Vagina (tissue), 2 donors: ENCODE data around the gene ASB7. TPM values are rescaled to one million over a fixed set of nuclear protein-coding genes. Genes with fewer than 3 reads are reported as not detected.

Experiments
- DNase-seq, 2 donors: peaks; one replicate each; pipeline ENCODE4 v3.0.0-alpha.2; 2017; ENCODE audit errors: extremely low spot score in 2 of 2
- H3K27ac ChIP-seq: fragments of 200-600 bp; sonication (generic); one replicate; pipeline ENCODE4 v1.5.1; 2019
- H3K27me3 ChIP-seq: fragments of 200-600 bp; sonication (generic); one replicate; pipeline ENCODE4 v1.5.1; 2019
- H3K36me3 ChIP-seq, 2 donors: fragments of 200-600 bp; sonication (generic); one replicate each; pipeline ENCODE4 v1.5.1; 2017 to 2019
- H3K4me1 ChIP-seq: fragments of 200-600 bp; sonication (generic); one replicate; pipeline ENCODE4 v1.5.1; 2019
- H3K4me3 ChIP-seq, 2 donors: fragments of 200-600 bp; sonication (generic); 1 replicate in 1 of 2; 2 replicates in 1 of 2; pipeline ENCODE4 v1.5.1; 2016 to 2019
- H3K9me3 ChIP-seq: fragments of 200-600 bp; sonication (generic); one replicate; pipeline ENCODE4 v1.5.1; 2019
- POLR2A ChIP-seq, 2 donors: fragments of 450-650 bp; IDR thresholded peaks; one replicate each; pipeline ENCODE4 v1.6.1; 2017; ENCODE audit warnings: antibody characterized with exemption in 2 of 2, mild to moderate bottlenecking in 2 of 2, moderate library complexity in 2 of 2
- POLR2AphosphoS5 ChIP-seq, 2 donors: sonication (generic); formaldehyde crosslinking; IDR thresholded peaks; one replicate each; pipeline ENCODE4 v1.9.0; 2017; ENCODE audit warnings: antibody characterized with exemption in 2 of 2, mild to moderate bottlenecking in 2 of 2, low read depth in 1 of 2; ENCODE audit not compliant: insufficient read depth in 1 of 2
- intact Hi-C: fragments of 100-400 bp; cut with DNase I; formaldehyde crosslinking; loops from one replicate; pipeline ENCODE4 v1.15.1; 2023
- total RNA-seq: library from RNA; depleted of rRNA; stranded (reverse); fragments of >200 nt; gene quantifications from one replicate; pipeline ENCODE4 v1.2.3, GENCODE V29; 2016
- TF ChIP-seq, protein P1 (sequence below), 3 experiments: fragments of 450-650 bp in 2 of 3; fragments of 200-600 bp in 1 of 3; sonication (generic) in 1 of 3; IDR thresholded peaks; one replicate each; pipeline ENCODE4 v1.5.1; 2017 to 2019; ENCODE audit warnings: antibody characterized with exemption in 3 of 3, mild to moderate bottlenecking in 2 of 3, moderate library complexity in 2 of 3

ASB7 gene
- total RNA-seq, 1 donor from 2014 or later, result 17.9 TPM

DNA sequence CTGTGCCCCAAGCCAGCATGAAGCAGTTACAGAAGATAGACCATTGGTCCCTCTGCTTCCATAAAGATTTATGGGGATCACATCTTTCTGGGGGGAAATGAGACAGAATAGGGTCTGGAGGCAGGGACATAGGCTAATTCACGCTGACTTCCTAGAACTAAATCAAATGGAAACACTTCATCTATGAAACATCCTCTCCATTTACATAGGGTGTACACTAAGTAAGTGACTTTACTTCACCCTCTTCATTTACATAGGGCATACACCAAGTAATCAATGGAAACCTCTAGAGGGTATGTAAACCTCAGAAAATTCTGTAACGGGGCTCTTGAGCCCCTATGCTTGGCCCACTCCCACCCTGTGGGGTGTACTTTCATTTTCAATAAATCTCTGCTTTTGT lies 10.6 kb upstream of the ASB7 start:
- Histone ChIP-seq H3K36me3 (no peaks in the 10 kb centered on the region), H3K27ac (no peak overlapping the region), H3K4me1 (peaks cover 19% of the 10 kb centered on the region), H3K27me3 (no peaks in the 10 kb centered on the region), H3K9me3 (no peaks in the 10 kb centered on the region), H3K4me3 (no peak overlapping the region)
- DNase-seq, result no peak
- intact Hi-C loops, result no loop called here
- no peak for TF ChIP-seq POLR2A (IDR thresholded peaks at IDR 0.05)
- no peak for TF ChIP-seq POLR2AphosphoS5 (IDR thresholded peaks at IDR 0.05; ENCODE audit: insufficient read depth in 1 of 2, low read depth in 1 of 2)
- TF ChIP-seq, protein P1, sequence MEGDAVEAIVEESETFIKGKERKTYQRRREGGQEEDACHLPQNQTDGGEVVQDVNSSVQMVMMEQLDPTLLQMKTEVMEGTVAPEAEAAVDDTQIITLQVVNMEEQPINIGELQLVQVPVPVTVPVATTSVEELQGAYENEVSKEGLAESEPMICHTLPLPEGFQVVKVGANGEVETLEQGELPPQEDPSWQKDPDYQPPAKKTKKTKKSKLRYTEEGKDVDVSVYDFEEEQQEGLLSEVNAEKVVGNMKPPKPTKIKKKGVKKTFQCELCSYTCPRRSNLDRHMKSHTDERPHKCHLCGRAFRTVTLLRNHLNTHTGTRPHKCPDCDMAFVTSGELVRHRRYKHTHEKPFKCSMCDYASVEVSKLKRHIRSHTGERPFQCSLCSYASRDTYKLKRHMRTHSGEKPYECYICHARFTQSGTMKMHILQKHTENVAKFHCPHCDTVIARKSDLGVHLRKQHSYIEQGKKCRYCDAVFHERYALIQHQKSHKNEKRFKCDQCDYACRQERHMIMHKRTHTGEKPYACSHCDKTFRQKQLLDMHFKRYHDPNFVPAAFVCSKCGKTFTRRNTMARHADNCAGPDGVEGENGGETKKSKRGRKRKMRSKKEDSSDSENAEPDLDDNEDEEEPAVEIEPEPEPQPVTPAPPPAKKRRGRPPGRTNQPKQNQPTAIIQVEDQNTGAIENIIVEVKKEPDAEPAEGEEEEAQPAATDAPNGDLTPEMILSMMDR (IDR thresholded peaks at IDR 0.05), result no peak

DNA sequence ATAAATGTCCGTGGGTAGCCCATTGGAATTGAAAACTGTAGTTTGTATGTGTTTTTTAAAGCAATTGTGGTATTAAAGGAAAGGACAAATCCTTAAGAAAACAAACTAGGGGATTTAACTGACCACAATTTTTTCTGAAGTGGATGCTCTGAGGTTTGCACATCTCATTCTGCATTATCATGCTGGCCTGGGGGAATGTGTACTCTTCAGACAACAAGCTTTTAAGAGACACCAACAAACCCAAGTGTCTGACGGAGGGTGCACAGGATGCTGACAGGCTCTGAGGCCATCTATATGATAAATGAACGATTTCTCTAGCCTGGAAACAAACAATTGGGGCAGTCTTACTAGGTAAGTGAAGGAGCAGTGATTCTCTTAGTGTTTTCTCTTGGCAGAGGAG lies 9.5 kb upstream of the ASB7 start:
- H3K36me3 ChIP-seq, result no peaks in the 10 kb centered on the region
- no peaks in the 10 kb centered on the region for H3K27me3 ChIP-seq
- no peak overlapping the region for H3K27ac ChIP-seq
- H3K4me1 ChIP-seq, result peaks cover 19% of the 10 kb centered on the region
- TF ChIP-seq, protein P1 (IDR thresholded peaks at IDR 0.05), result no peak
- TF ChIP-seq POLR2AphosphoS5 (IDR thresholded peaks at IDR 0.05; ENCODE audit: insufficient read depth in 1 of 2, low read depth in 1 of 2), result no peak
- no peak for TF ChIP-seq POLR2A (IDR thresholded peaks at IDR 0.05)
- H3K4me3 ChIP-seq, result no peak overlapping the region
- intact Hi-C loops, result no loop called here
- DNase-seq, result no peak
- no peaks in the 10 kb centered on the region for H3K9me3 ChIP-seq

GRCh38 chr15:100593431-100593830 lies 9.0 kb upstream of the ASB7 start:
- H3K27me3 ChIP-seq, result no peaks in the 10 kb centered on the region
- H3K4me1 ChIP-seq, result peaks cover 19% of the 10 kb centered on the region
- no peak for DNase-seq
- no peaks in the 10 kb centered on the region for H3K36me3 ChIP-seq
- TF ChIP-seq POLR2AphosphoS5 (IDR thresholded peaks at IDR 0.05; ENCODE audit: insufficient read depth in 1 of 2, low read depth in 1 of 2) (no peak), POLR2A (IDR thresholded peaks at IDR 0.05) (no peak)
- TF ChIP-seq, protein P1 (IDR thresholded peaks at IDR 0.05), result no peak
- intact Hi-C loops, result no loop called here
- no peak overlapping the region for H3K4me3 ChIP-seq
- H3K27ac ChIP-seq, result no peak overlapping the region
- H3K9me3 ChIP-seq, result no peaks in the 10 kb centered on the region

- Histone ChIP-seq H3K36me3 (no peaks in the 10 kb centered on the region), H3K9me3 (no peaks in the 10 kb centered on the region), H3K4me3 (no peak overlapping the region), H3K27ac (peak overlapping the region; percentile 20), H3K4me1 (peaks cover 33% of the 10 kb centered on the region), H3K27me3 (no peaks in the 10 kb centered on the region)
- no peak for TF ChIP-seq POLR2AphosphoS5 (IDR thresholded peaks at IDR 0.05; ENCODE audit: insufficient read depth in 1 of 2, low read depth in 1 of 2)
- no peak for TF ChIP-seq POLR2A (IDR thresholded peaks at IDR 0.05)
- TF ChIP-seq, protein P1 (IDR thresholded peaks at IDR 0.05), result no peak
- intact Hi-C loops, result no loop called here
- DNase-seq, result no peak
These were observed 6.4 kb upstream of the ASB7 start for GRCh38 chr15:100595964-100596363.

DNA sequence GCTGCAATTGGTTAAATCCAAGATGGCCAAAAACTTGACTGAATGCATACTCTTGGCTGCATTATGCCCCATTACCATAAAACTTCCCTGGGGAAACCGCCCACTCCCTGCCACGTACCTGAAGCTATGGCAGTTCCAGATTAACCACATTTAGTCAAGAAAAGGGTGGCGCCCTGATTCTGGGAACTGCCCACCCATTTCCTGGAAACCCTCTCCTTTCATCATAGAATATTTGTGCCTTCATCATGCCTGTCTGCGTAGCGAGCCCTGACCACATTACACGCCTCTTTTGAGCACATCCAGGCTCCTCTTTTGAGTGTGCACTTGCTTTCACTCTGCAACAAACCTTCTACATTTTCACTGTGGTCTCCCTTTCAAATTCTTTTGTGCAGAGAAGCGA lies 5.6 kb upstream of the ASB7 start:
- no peak for DNase-seq
- H3K36me3 ChIP-seq, result no peaks in the 10 kb centered on the region
- no peaks in the 10 kb centered on the region for H3K9me3 ChIP-seq
- no peaks in the 10 kb centered on the region for H3K27me3 ChIP-seq
- TF ChIP-seq, protein P1 (IDR thresholded peaks at IDR 0.05), result no peak
- peak in 1 of 2 donors; percentile 40 for TF ChIP-seq POLR2AphosphoS5 (IDR thresholded peaks at IDR 0.05; ENCODE audit: insufficient read depth in 1 of 2, low read depth in 1 of 2)
- no peak overlapping the region for H3K27ac ChIP-seq
- intact Hi-C loops, result no loop called here
- H3K4me3 ChIP-seq, result no peak overlapping the region
- H3K4me1 ChIP-seq, result peaks cover 39% of the 10 kb centered on the region
